Measurements from ENCODE around the gene ATP2A3.

The ATP2A3 gene

DNA sequence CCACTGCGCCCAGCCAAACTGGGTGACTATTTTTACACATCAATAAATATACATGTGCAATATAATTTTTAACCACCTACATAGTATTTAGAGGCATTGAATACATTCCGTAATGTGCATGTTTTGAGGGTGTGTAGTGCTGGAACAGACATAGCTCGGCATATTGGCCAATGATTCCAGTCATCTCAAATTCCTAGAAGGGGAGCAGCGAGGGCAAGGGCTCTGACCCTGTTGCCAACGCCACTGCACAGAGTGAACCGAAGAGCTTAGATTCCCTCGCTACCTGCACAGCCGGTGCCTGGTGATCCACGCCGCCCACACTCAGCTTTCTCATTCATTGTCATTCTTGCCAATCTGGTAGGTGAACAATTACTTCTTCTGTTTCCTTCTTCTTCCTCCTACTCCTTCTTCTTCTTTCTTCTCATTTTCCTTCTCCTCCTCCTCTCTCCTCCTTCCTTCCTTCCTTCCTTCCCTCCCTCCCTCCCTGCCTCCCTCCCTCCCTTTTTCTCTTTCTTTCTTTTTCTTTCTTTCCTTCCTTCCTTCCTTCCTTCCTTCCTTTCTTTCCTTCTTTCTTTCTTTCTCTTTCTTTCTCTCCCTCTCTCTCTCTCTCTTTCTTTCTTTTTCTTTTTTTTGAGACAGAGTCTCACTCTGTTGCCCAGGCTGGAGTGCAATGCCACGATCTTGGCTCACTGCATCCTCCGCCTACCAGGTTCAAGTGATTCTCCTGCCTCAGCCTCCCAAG lies 26.3 kb upstream of the ATP2A3 start:
- no peak for DNase-seq

DNA sequence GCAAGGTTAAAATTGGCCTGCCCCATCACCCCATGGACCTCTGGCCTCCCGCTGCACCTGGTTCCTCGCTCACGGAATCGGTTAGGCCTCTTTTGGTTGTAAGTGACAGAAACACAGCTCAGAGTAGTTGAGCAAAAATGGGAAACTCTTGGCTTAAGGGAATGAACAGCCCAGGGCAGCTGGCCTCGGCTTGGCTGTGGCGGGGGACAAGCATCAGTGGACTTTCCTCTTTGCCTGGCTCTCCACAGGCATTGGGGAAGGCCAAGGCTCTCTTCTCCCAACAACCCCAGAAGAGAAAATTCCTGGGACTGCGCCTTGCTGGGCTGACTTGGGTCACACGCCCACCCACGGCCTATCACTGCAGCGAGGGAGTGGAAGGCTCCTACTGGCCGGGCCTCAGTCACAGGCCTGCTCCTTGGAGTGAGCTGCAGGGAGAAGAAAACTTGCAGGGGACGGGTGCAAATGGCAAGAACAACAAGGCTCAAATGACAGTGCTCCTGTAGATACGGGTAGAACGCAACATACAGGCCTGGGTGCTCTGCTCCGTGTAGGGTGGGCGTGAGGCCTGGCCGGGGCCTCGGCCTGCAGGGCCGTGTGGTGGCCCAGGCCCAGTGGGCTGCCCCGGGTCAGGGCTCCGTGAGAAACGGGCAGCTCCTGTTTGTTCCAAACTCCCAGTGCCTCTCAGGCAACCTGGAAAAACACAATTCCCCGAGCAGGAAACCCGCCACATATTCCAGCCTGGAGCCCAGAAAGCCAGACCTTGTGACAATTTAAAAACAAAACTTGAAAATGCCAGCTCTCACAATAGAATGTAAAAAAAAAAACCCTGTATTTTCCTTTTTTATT lies 25.0 kb upstream of the ATP2A3 start:
- DNase-seq: no peak

DNA sequence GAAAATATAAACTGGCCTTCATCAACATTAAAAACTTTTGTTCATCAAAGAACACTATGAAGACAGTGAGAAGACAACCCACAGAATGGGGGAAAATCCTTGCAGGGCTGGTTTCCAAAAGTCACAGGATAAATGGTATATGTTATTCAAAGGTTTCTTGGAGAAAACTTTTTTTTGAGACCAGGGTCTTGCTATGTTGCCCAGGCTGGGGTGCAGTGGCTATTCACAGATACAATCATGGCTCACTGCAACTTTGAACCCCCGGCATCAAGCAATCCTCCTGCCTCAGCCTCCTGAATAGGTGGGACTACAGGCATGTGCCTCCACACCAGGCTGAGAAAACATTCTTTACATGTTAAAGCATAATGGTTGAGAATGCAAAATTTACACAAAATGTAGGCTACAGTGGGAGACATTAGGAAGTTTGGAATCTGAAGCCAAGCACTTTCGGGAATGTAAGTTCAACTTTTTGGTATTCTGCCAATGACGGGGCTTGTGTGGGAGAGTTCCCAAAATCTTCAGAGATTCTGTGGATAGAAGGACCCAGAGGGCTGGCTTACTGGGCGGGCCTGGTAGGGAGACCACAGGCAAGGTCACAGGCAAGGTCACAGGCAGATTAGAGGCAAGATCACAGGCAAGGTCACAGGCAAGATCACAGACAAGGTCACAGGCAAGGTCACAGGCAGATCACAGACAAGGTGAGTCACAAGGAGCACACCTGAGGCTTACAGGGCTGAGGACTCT lies 24.2 kb upstream of the ATP2A3 start:
- DNase-seq: no peak

DNA sequence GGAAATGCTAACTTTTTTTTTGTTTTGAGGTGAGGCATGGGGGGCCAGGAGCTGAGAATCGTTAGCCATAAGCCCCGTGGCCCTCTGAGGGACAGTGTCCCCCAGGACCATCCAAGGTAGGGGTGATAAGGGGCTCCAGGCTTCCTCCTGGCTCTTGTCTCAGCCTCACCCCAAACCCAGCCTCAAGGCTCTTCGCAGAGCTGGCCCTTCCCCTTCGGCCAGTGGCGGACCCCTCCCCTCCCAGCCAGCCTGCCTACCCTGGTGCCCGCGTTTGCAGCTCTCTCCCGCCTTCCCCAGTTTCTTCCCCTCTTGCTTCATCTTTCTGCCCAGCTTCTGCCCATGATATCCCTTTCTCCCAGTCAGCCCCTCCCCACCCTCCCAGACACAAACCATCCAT lies 22.7 kb upstream of the ATP2A3 start:
- DNase-seq: no peak

DNA sequence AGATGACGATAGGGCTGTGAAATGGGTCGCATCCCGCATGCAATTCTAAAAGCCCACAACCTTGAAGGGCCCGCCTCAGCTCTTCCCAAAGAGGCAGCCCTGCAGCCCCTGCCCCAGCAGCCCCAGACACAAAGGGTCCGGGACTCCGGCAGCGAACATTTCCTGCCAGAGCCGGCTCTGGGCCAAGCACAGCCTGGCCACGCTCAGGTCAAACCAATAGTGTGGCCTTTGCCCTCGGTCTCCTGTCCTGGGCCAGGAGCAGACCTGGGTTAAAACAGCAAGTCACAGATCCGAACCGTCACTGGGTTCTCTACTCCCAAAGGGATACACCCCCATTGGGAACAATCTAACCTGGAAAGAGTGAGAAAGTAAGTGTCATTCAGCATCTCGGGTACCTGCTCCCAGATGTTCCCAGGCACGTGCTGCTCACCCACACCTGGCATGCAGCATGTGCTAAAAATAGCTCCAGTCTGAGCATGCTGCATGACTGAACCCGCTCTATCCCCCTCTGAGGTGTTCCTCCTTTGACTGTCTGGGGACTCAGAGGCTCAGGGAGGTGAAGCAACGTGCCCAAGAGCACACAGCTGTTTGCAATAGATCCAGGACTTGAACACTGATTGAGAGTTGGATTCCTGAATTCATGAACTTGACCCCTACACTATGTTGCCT lies 22.2 kb upstream of the ATP2A3 start:
- DNase-seq: no peak

DNA sequence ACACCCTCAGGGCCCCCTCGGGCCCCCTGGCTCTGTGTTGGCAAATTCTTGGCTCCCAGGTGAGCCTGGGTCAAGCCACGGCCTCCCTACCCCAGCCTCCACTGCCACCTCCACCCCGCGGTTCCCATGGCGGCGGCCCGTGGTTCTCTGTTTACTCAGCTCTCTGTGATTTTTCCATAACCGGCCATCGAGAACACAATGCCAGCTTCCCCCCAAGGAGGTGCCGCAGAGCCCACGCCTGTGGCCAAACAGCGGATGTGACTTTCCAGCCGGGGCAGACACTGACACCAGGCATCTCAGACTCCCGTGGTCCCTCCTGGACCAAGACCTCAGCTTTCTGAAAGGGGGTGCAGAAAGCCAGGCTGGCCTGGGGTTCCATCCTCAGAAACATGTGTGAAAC lies 21.6 kb upstream of the ATP2A3 start:
- DNase-seq: no peak

DNA sequence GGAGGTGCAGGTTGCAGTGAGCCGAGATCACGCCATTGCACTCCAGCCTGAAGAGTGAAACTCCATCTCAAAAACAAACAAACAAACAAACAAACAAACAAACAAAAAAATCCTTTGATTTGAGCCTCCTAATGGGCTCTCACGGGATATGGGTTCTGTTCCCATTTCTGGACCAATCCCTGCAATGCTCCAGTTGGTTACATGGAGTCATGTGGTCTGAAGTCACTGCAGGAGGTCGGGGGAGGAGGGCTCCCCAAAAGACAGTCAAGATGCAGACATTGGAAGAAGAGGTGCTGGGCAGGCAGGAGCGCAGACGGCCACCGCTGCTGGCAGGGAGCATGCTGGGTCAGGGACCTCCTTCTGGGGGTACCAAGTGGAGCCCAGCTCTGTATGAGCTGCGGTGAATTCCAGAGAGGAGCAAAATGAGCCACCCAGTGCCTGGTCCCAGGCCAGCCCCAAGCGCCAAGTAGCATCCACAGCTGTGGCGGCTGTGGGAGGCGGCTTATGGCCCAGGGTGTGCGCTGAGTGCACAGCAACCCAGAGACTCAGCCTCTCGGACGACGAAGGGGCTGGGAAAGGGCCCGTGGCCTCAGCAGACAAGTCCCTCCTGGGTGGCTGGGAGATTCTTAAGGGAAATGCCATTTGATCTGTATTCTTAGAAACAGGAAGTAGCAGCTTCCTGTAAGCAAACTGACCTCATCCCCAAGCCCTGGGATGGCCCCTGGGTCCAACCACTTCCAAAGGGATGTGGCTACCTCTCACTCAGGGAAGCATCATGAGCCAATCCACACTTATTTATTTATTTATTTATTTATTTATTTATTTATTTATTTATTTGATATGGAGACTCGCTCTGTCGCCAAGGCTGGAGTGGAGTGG lies 19.6 kb upstream of the ATP2A3 start:
- no peak for DNase-seq

DNA sequence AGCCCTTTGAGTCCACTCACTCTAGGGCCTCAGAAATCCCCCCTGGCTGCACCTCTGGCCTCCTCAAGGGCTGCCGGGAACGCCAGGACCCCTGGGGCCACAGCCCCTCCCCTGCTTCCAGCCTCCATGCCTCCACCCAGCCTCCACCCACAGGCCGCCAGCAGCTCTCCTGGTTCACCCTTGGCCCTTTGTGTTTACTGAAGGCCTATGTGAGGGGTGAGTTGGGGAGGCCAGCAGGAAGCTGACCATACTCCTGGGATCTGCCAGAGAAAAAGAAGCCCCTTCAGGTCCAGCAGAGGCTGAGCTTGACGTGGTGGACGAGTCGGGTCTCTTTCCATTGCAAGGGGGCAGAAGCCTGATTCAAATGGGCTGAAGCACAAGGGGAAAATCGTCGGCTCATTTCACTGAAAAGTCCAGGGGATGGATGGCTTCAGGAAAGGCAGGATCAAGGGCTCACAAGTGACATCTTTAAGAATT lies 18.3 kb upstream of the ATP2A3 start:
- DNase-seq: no peak

DNA sequence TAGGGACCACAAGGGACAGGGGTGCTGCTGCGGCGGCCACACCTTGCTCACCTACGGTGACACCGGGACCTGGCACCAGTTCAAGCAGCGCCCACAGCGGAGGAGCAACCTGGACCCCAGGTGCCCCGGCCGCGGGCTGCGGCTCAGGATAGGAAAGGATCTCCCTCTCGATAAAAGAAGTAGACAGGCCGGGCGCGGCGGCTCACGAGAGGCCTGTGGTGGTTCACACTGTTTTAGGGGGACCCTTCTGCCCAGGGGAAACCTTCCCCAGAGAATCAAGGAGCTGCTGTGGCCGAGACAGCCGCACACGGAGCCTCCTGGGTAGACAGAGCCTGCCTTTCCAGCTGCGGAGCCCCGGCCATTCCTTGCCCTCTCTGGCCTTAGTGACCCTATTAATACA lies 17.9 kb upstream of the ATP2A3 start:
- DNase-seq: no peak

DNA sequence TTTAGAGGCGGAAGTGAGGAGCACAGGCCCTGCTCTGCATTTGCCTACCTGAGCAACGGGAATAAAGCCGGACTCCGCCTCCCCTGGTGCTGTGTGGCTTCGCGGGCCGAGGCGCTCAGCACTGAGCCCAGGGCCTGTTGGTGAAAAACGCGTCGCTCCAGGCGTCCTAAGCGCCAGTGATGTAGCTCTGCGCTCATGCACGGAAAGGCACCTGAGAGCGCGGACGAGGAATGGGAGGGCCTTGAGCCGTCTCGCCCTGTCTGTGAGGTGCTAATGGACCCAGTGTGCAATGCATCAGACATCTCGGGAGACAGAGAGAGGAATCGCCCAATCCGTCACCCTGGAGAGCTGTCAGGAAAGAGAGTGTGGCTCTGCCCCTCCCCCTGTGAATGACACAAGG lies 17.2 kb upstream of the ATP2A3 start:
- DNase-seq: no peak

DNA sequence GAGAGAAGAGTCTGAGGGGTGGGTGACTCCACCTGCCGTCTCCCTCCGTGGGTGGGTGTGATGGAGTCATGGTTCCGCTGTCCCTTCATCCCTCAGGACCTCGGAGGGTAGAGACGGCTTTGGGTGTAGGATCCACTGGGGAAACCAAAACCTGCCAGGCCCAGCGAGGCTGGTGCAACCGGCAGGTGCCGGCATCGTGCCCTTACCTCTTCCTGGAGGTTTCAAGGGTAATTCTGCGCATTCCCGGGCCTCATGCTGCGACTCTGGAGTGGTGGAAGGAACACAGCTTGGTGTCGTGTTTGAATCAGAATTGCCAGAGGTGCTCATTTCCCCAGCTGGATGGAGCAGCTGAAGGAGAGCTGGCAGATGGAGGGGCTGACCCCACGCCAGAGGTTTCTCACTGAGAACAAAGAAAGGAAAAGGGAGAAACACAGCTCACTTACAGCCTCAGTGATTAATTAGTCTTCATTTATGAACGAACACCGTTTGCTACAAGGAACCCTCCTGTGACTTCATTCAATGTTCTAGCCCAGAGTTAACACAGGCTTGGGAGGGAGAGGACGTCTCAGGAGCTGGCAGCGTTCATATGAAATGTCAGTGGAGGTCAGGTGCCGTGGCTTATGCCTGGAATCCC lies 16.3 kb upstream of the ATP2A3 start:
- no peak for DNase-seq

DNA sequence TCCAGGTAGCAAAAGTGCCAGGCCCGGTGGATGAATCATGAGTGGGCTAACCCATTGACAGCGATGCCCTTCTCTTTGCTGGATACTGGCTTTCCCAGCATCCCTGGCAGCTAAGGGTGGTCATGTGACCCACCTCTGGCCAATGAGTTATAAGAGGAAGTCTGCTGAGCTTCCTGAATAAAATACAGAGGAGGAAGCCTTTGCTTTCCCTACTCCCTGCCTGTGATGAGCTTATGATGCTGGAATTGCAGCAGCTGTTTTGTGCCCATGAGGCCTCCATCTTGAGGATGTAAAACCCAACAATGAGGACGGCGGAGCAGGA lies 15.0 kb upstream of the ATP2A3 start:
- no peak for DNase-seq

DNA sequence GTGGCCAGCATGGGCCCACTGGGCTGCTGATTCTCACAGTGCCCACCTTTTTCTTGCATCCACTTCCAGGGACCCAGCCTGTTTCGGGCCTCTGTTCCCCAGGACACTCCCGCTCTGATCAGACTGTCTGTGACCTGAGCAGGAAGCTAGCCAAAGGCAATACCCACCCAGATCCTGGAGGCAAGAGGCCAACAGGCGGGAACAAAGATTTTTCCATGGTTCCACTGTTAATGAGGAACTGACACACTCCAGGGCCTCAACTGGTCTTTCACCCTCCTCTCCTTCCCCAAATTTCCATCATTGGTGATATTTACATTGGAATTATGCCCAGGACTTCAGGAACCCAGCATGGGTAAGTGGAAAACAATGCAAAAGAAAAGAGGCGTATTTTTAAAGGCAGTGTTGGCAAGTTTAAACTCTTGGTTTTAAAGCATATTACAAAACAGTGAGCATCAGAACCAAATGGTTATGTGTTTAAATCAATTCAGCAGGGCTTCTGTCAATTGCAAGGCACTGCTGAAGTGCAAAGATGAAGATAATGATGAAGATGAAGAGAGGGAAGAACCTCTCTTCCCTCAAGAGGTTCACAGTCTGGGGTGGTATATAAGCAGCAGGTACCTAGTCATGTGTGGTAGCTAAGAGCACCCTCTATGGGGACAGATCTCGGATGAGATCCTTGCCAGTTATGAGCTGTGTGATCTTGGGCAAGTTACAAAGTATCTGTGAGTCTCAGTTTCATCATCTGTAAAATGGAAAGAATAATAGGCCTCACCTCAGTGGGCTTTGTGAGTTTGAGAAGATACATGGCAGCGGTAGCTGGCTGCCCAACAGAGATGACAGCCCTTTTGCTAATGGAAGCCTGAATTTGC lies 14.4 kb upstream of the ATP2A3 start:
- DNase-seq: peak; percentile 45

DNA sequence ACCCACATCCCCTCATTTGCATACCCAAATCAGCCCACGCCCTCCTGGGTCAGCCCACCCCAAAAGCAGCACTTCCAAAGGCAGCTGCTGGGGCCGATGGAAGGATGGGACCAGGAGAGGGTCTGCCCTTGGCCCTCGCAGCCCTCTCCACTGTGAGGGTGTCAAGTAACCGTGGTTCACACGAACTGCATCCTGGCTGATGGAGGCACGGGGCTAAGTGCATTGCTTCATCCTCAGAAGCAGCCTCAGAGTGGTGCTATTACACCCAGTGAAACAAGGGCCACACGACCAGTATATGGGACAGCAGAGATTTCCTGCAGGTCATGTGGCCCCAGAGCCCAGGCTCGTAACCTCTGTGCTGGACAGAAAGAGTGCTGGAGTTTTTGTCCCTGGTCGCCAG lies 13.2 kb upstream of the ATP2A3 start:
- no peak for DNase-seq

DNA sequence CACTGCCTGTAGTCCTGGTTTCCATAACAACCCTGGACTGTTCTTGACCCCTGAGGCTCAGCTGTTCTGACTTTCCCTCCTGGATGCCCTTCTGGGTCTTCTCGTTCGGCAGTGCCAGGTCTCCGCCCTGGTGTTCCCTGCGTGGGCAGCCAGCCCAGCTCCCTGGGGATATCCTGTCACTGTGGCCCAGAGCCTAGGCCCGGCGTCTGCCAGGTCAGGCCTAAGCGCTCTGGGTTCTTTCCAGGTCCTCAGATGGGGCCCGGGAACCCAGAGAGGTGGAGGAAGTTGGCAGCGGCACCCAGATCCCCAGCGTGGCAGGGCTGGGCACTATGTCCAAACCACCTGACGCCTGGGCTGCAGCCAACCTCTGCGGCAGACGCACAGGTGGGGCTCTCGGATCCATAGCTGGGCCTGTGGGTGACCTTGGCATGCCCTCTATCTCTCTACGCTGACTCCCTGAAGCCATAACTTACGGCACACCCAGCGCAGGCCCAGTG lies 12.5 kb upstream of the ATP2A3 start:
- no peak for DNase-seq

DNA sequence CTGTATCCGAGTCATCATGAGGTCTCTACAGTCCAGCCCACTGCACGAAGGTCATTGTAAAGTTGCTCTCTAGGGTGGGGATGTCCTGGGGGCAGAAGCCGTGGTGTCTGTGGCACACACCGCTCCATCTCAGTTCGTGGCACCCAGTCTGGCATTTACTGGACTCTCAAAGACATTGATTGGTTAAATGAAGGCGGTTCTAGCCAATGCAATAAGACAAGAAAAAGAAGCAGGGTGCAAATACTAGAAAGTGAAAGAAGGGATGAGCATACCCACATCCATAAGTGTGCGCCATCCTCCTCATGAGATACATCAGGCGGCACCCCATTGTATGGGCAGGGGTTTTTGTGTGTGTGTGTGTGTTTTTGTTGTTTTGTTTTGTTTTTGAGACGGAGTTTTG lies 10.7 kb upstream of the ATP2A3 start:
- no peak for DNase-seq

DNA sequence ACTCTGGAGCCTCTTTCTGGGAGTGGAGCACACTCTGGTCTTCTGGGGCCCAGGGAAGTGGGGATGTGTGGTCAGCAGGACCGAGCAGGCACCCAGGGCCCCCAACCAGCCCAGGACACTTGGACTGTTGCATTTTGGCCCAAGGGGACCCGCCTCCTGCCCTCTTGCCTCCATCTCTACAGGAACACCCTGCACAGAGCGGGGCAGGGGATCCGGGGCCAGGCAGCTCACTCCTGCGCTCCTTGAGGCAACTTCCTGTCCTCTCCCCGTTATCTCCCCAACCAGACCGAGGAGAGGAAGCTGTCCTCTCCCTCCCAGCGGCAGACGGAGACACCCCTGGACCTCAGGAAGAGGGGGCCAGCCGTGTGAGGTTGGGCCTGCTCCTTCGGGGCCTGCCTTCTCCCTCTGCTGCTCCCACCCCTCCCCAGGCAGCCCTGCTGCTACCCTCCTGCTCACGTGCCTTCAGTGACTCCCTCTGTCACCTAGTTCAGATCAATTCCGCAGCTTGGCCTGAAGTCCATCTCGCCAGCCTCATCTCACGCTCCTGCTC lies 10.0 kb upstream of the ATP2A3 start:
- no peak for DNase-seq

DNA sequence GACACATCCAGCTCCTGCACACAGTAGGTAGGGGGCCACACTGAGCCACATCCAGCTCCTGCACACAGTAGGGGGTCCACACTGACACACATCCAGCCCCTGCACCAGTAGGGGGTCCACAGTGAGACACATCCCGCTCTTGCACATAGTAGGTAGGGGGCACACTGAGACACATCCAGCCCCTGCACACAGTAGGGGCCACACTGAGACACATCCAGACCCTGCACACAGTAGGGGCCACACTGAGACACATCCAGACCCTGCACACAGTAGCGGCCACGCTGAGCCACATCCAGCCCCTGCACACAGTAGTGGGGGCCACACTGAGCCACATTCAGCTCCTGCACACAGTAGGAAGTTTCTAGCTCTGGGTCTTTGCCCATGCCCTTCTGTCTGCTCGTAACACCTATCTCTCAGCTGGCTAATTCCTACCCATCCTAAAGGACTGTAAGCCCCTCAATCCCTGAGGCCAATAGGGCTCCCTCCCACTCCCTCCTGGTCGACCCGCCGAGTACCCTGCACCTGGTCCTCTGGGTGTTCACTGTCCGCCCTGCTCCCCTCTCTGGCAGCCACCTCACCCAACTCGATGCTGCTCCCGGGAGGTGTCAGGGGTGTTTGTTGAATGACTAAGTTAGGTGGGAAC lies 9.4 kb upstream of the ATP2A3 start:
- DNase-seq: no peak

DNA sequence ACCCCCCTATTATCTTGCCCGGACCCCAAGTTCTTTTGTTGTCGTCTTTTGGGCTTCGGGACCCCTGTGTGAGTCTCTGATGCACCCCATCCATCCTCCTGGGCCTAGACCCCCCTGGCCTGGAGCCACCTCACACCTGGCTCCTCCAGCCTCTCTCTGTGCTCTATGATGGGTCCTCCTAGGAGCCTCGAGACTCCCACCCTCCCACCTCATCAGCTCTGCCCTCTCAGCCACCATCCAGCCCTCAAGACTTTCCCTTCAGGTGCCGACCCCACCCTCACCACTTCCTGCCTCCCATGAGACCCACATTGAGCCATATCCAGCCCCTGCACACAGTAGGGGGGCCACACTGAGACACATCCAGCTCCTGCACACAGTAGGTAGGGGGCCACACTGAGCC lies 8.7 kb upstream of the ATP2A3 start:
- DNase-seq: no peak

DNA sequence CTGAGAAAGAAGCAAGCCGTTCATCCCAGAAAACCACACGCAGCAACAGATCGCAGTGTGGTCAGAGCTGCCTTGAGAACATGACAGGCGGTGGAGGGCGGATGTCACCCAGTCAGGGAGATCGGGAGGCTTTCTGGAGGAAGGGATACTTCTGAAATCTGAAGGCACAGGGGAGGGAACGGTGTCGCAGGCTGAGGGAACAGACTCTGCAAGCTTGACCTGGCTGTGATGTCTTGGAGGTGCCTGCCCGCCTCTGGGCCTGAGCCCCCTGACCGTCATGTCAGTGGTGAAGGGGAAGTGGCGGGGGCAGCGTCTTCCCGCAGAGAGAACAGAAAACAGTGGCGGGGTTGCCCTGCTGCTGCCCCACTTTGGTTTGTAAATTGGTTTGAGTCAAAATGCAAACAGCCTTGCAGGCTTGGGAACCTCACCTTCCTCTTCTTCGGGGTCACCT lies 8.1 kb upstream of the ATP2A3 start:
- no peak for DNase-seq

All from NCI-H1105 treated with DMSO at 0.1 percent for 48 hours (cell line).